A673 (cell line): ENCODE data around the gene SNAP91.

ENCODE experiments used
- CTCF ChIP-seq: fragments of 300-800, 200-600 bp; sonication (generic); conservative IDR thresholded peaks from 2 replicates; pipeline ENCODE4 v1.5.1; 2017; ENCODE audit warnings: low read depth, mild to moderate bottlenecking, antibody characterized with exemption, low read length, moderate library complexity, mixed read lengths
- EZH2 ChIP-seq: fragments of 200-600 bp; sonication (generic); IDR thresholded peaks from 2 replicates; pipeline ENCODE4 v1.6.1; 2017; ENCODE audit warnings: borderline replicate concordance, low read depth, mild to moderate bottlenecking, mixed read lengths, antibody characterized with exemption, low read length; ENCODE audit not compliant: poor library complexity, severe bottlenecking

DNA sequence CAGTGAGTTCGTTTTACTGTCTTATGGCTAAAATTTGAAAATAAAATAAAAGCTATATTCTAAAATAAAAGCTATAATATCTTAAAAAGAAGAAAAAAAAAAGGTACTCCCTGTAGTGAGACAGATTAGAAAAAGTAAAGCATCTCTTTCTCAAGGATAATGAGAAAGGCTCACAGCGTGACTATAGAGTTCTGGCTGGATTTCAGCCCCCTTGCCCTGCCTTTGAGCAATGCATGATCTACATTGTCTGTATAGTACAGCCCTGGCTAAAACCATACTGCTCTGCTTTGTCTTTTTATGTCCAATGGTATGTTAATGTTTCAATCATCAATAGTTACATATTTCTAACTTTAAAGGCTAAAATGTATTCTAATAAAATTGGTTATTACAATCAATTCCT, 105.3 kb downstream of the SNAP91 start:
- no peak for TF ChIP-seq CTCF
- TF ChIP-seq EZH2 = no peak
